MM.1S (cell line): ENCODE measurements around the gene FAM3D.

Experiments used
- EZH2 ChIP-seq: fragments of 300-600 bp; sonication (generic); optimal IDR thresholded peaks from 2 replicates; pipeline ENCODE3; 2017; ENCODE audit warnings: low read depth, mild to moderate bottlenecking, antibody characterized with exemption, low read length, mixed read lengths
- TF ChIP-seq, protein P1 (sequence below): fragments of 300-600 bp; sonication (generic); IDR thresholded peaks from 2 replicates; pipeline ENCODE4 v1.5.1; 2016; ENCODE audit warnings: antibody characterized with exemption, low read length, mixed read lengths

DNA sequence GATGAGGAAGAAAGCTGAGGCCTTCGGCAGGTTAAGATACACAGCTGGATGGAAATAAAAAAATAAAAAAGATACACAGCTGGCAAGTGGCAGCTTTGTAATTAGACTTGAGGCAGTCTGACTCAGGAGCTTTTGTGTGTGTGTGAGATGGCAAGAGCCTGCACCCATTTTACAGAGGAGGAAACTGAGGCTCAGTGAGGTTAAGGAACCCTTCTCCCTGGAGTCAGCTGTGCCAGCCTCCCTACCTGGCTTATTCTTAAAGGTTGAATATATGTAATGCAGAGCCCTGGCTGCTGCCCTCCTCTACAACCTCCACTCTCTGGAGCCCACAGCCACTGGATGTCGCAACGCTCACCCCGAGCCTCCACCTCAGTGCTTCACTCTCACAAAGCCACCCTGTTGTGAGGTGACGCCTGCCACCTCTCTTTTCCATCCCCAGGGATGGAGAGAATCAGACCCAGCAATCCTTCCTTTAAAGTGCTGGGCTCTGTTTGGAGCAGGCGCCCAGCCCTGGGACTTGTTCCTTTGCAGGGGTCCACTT is 68.7 kb downstream of the FAM3D start:
- TF ChIP-seq, protein P1, sequence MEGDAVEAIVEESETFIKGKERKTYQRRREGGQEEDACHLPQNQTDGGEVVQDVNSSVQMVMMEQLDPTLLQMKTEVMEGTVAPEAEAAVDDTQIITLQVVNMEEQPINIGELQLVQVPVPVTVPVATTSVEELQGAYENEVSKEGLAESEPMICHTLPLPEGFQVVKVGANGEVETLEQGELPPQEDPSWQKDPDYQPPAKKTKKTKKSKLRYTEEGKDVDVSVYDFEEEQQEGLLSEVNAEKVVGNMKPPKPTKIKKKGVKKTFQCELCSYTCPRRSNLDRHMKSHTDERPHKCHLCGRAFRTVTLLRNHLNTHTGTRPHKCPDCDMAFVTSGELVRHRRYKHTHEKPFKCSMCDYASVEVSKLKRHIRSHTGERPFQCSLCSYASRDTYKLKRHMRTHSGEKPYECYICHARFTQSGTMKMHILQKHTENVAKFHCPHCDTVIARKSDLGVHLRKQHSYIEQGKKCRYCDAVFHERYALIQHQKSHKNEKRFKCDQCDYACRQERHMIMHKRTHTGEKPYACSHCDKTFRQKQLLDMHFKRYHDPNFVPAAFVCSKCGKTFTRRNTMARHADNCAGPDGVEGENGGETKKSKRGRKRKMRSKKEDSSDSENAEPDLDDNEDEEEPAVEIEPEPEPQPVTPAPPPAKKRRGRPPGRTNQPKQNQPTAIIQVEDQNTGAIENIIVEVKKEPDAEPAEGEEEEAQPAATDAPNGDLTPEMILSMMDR, result no peak
- TF ChIP-seq EZH2, result no peak
